Measurements from ENCODE around the gene NELFA.

The NELFA gene

DNA sequence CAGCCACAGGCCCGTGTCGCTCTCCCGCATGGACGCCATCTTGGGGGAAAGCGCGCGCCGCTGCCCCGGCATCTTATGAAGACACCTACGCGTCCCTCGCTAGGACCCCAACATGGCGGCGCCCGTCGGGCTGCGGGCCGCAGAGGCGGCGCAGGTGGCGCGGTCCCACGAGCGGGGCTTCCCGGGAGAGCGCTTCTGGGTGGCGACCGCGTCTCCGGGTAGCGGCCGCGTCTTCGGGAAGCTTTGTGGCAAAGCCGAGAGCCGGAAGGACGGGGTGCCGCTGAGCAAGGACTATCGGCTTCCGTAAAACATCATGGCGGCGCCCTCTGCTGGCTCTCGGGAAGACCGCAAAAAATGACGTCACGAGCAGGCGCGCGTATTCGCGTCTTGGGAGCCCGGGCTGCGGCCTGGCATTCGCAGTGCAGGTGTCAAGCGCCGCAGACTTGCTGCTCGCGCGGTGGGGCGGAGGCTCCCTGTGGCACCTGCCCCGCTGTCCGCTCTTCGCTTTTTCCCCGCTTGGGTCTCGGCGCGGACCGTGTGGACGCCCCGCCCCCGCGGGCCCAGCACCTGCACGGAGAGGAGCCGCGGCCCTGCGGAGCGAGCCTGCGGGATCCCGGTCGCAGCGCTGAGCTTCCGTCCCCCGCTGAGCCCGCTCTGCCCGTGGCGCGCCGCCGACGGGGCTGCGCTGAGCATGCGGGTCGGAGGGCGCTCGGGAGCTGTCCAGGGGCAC lies at the start of gene NELFA (continued):
- TF ChIP-seq, protein P1, sequence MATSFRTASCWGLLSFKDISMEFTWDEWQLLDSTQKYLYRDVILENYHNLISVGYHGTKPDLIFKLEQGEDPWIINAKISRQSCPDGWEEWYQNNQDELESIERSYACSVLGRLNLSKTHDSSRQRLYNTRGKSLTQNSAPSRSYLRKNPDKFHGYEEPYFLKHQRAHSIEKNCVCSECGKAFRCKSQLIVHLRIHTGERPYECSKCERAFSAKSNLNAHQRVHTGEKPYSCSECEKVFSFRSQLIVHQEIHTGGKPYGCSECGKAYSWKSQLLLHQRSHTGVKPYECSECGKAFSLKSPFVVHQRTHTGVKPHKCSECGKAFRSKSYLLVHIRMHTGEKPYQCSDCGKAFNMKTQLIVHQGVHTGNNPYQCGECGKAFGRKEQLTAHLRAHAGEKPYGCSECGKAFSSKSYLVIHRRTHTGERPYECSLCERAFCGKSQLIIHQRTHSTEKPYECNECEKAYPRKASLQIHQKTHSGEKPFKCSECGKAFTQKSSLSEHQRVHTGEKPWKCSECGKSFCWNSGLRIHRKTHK (tag by site-specific recombination; IDR thresholded peaks at IDR 0.05): no peak
- TF ChIP-seq ZNF660 (tag by site-specific recombination; IDR thresholded peaks at IDR 0.05) (peak; percentile 73), ZNF221 (tag by site-specific recombination; IDR thresholded peaks at IDR 0.05; ENCODE audit: borderline replicate concordance) (no peak), MEIS1 (CRISPR knock-in tag; IDR thresholded peaks at IDR 0.05; ENCODE audit: borderline replicate concordance) (no peak), ZNF223 (tag by site-specific recombination; IDR thresholded peaks at IDR 0.05) (no peak), ZNF266 (tag by site-specific recombination; IDR thresholded peaks at IDR 0.05; ENCODE audit: low read depth) (no peak), ZNF324 (tag by site-specific recombination; IDR thresholded peaks at IDR 0.05) (no peak; the same call in 1 of the 2 replicates), ZSCAN30 (tag by site-specific recombination; IDR thresholded peaks at IDR 0.05) (peak; percentile 87), ZNF16 (tag by site-specific recombination; IDR thresholded peaks at IDR 0.05; ENCODE audit: low read depth) (no peak), ZNF837 (tag by site-specific recombination; IDR thresholded peaks at IDR 0.05) (0 out of 2 replicates have a peak, but pooled peaks have one; percentile 41), ZNF169 (tag by site-specific recombination; IDR thresholded peaks at IDR 0.05) (no peak), ZBTB21 (tag by site-specific recombination; IDR thresholded peaks at IDR 0.05) (peak; percentile 95), ZNF530 (tag by site-specific recombination; IDR thresholded peaks at IDR 0.05; ENCODE audit: low read depth) (no peak), ZNF677 (tag by site-specific recombination; IDR thresholded peaks at IDR 0.05) (no peak), SP3 (tag by site-specific recombination; IDR thresholded peaks at IDR 0.05) (peak; percentile 47; the same call in 1 of the 2 replicates), SP7 (tag by site-specific recombination; IDR thresholded peaks at IDR 0.05) (peak; percentile 64), ZNF521 (tag by site-specific recombination; IDR thresholded peaks at IDR 0.05) (no peak), ZFHX2 (tag by site-specific recombination; conservative IDR thresholded peaks at IDR 0.05) (peak; percentile 14; the same call in 1 of the 2 replicates), ZNF670 (tag by site-specific recombination; IDR thresholded peaks at IDR 0.05; ENCODE audit: low read depth) (no peak)
- TF ChIP-seq, protein P2, sequence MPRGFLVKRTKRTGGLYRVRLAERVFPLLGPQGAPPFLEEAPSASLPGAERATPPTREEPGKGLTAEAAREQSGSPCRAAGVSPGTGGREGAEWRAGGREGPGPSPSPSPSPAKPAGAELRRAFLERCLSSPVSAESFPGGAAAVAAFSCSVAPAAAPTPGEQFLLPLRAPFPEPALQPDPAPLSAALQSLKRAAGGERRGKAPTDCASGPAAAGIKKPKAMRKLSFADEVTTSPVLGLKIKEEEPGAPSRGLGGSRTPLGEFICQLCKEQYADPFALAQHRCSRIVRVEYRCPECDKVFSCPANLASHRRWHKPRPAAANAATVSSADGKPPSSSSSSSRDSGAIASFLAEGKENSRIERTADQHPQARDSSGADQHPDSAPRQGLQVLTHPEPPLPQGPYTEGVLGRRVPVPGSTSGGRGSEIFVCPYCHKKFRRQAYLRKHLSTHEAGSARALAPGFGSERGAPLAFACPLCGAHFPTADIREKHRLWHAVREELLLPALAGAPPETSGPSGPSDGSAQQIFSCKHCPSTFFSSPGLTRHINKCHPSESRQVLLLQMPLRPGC (tag by site-specific recombination; IDR thresholded peaks at IDR 0.05): 0 out of 2 replicates have a peak, but pooled peaks have one; percentile 47
- TF ChIP-seq, protein P3, sequence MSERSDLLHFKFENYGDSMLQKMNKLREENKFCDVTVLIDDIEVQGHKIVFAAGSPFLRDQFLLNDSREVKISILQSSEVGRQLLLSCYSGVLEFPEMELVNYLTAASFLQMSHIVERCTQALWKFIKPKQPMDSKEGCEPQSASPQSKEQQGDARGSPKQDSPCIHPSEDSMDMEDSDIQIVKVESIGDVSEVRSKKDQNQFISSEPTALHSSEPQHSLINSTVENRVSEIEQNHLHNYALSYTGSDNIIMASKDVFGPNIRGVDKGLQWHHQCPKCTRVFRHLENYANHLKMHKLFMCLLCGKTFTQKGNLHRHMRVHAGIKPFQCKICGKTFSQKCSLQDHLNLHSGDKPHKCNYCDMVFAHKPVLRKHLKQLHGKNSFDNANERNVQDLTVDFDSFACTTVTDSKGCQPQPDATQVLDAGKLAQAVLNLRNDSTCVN (tag by site-specific recombination; optimal IDR thresholded peaks at IDR 0.05): peak; percentile 95
- TF ChIP-seq, protein P4, sequence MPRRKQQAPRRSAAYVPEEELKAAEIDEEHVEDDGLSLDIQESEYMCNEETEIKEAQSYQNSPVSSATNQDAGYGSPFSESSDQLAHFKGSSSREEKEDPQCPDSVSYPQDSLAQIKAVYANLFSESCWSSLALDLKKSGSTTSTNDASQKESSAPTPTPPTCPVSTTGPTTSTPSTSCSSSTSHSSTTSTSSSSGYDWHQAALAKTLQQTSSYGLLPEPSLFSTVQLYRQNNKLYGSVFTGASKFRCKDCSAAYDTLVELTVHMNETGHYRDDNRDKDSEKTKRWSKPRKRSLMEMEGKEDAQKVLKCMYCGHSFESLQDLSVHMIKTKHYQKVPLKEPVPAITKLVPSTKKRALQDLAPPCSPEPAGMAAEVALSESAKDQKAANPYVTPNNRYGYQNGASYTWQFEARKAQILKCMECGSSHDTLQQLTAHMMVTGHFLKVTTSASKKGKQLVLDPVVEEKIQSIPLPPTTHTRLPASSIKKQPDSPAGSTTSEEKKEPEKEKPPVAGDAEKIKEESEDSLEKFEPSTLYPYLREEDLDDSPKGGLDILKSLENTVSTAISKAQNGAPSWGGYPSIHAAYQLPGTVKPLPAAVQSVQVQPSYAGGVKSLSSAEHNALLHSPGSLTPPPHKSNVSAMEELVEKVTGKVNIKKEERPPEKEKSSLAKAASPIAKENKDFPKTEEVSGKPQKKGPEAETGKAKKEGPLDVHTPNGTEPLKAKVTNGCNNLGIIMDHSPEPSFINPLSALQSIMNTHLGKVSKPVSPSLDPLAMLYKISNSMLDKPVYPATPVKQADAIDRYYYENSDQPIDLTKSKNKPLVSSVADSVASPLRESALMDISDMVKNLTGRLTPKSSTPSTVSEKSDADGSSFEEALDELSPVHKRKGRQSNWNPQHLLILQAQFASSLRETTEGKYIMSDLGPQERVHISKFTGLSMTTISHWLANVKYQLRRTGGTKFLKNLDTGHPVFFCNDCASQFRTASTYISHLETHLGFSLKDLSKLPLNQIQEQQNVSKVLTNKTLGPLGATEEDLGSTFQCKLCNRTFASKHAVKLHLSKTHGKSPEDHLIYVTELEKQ (tag by site-specific recombination; IDR thresholded peaks at IDR 0.05; ENCODE audit: borderline replicate concordance): no peak
- TF ChIP-seq, protein P5, sequence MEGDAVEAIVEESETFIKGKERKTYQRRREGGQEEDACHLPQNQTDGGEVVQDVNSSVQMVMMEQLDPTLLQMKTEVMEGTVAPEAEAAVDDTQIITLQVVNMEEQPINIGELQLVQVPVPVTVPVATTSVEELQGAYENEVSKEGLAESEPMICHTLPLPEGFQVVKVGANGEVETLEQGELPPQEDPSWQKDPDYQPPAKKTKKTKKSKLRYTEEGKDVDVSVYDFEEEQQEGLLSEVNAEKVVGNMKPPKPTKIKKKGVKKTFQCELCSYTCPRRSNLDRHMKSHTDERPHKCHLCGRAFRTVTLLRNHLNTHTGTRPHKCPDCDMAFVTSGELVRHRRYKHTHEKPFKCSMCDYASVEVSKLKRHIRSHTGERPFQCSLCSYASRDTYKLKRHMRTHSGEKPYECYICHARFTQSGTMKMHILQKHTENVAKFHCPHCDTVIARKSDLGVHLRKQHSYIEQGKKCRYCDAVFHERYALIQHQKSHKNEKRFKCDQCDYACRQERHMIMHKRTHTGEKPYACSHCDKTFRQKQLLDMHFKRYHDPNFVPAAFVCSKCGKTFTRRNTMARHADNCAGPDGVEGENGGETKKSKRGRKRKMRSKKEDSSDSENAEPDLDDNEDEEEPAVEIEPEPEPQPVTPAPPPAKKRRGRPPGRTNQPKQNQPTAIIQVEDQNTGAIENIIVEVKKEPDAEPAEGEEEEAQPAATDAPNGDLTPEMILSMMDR (tag by site-specific recombination; IDR thresholded peaks at IDR 0.05): no peak; the same call in 1 of the 2 replicates
- TF ChIP-seq, protein P6, sequence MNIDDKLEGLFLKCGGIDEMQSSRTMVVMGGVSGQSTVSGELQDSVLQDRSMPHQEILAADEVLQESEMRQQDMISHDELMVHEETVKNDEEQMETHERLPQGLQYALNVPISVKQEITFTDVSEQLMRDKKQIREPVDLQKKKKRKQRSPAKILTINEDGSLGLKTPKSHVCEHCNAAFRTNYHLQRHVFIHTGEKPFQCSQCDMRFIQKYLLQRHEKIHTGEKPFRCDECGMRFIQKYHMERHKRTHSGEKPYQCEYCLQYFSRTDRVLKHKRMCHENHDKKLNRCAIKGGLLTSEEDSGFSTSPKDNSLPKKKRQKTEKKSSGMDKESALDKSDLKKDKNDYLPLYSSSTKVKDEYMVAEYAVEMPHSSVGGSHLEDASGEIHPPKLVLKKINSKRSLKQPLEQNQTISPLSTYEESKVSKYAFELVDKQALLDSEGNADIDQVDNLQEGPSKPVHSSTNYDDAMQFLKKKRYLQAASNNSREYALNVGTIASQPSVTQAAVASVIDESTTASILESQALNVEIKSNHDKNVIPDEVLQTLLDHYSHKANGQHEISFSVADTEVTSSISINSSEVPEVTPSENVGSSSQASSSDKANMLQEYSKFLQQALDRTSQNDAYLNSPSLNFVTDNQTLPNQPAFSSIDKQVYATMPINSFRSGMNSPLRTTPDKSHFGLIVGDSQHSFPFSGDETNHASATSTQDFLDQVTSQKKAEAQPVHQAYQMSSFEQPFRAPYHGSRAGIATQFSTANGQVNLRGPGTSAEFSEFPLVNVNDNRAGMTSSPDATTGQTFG (tag by site-specific recombination; IDR thresholded peaks at IDR 0.05; ENCODE audit: borderline replicate concordance): no peak
- TF ChIP-seq, protein P7, sequence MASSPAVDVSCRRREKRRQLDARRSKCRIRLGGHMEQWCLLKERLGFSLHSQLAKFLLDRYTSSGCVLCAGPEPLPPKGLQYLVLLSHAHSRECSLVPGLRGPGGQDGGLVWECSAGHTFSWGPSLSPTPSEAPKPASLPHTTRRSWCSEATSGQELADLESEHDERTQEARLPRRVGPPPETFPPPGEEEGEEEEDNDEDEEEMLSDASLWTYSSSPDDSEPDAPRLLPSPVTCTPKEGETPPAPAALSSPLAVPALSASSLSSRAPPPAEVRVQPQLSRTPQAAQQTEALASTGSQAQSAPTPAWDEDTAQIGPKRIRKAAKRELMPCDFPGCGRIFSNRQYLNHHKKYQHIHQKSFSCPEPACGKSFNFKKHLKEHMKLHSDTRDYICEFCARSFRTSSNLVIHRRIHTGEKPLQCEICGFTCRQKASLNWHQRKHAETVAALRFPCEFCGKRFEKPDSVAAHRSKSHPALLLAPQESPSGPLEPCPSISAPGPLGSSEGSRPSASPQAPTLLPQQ (tag by site-specific recombination; IDR thresholded peaks at IDR 0.05): peak; percentile 57

Data from HEK293 (cell line).